Measurements from ENCODE around the gene ASTN1. TPM values are rescaled to one million over a fixed set of nuclear protein-coding genes. Genes with fewer than 3 reads are reported as not detected.

Gene ASTN1
- total RNA-seq, 1 experiment from 2014 or later, result 0.13 TPM

- H3K36me3 ChIP-seq, result no peaks in the 10 kb centered on the region
- H3K27me3 ChIP-seq (replicated peaks), result 0 out of 2 replicates have a peak, but pooled peaks cover 3% of the 10 kb centered on the region
- H3K4me1 ChIP-seq (replicated peaks), result peaks cover 19% of the 10 kb centered on the region
- peak in 1 of 2 experiments; percentile 36 for DNase-seq (ENCODE audit: low read depth in 1 of 2, low spot score in 2 of 2)
- peak overlapping the region; percentile 20; the same call in 1 of the 2 replicates for H3K27ac ChIP-seq
- H3K9me3 ChIP-seq (replicated peaks), result no peaks in the 10 kb centered on the region
- no peak overlapping the region for H3K4me3 ChIP-seq
Measured at GRCh38 chr1:176857632-176858031, 306.9 kb downstream of the ASTN1 start.

- H3K27ac ChIP-seq, result no peak overlapping the region
- H3K36me3 ChIP-seq, result no peaks in the 10 kb centered on the region
- peaks cover 19% of the 10 kb centered on the region for H3K4me1 ChIP-seq (replicated peaks)
- H3K4me3 ChIP-seq, result no peak overlapping the region
- DNase-seq (ENCODE audit: low read depth in 1 of 2, low spot score in 2 of 2), result no peak
- H3K9me3 ChIP-seq (replicated peaks), result no peaks in the 10 kb centered on the region
- 0 out of 2 replicates have a peak, but pooled peaks cover 3% of the 10 kb centered on the region for H3K27me3 ChIP-seq (replicated peaks)
Measured at GRCh38 chr1:176854758-176855745, 309.5 kb downstream of the ASTN1 start.

- no peak overlapping the region for H3K27ac ChIP-seq
- peaks cover 19% of the 10 kb centered on the region for H3K4me1 ChIP-seq (replicated peaks)
- H3K4me3 ChIP-seq, result no peak overlapping the region
- 0 out of 2 replicates have a peak, but pooled peaks cover 3% of the 10 kb centered on the region for H3K27me3 ChIP-seq (replicated peaks)
- no peaks in the 10 kb centered on the region for H3K9me3 ChIP-seq (replicated peaks)
- DNase-seq (ENCODE audit: low read depth in 1 of 2, low spot score in 2 of 2), result no peak
- H3K36me3 ChIP-seq, result no peaks in the 10 kb centered on the region
Measured at GRCh38 chr1:176854121-176854520, 310.4 kb downstream of the ASTN1 start.

- DNase-seq (ENCODE audit: low read depth in 1 of 2, low spot score in 2 of 2), result no peak
- H3K36me3 ChIP-seq, result no peaks in the 10 kb centered on the region
- peaks cover 16% of the 10 kb centered on the region for H3K4me1 ChIP-seq (replicated peaks)
- no peaks in the 10 kb centered on the region for H3K9me3 ChIP-seq (replicated peaks)
- H3K27ac ChIP-seq, result no peak overlapping the region
- 0 out of 2 replicates have a peak, but pooled peaks cover 3% of the 10 kb centered on the region for H3K27me3 ChIP-seq (replicated peaks)
- no peak overlapping the region for H3K4me3 ChIP-seq
Measured at GRCh38 chr1:176853503-176853902, 311.0 kb downstream of the ASTN1 start.

- Histone ChIP-seq H3K4me3 (no peak overlapping the region), H3K36me3 (no peaks in the 10 kb centered on the region), H3K4me1 (replicated peaks) (peaks cover 3% of the 10 kb centered on the region; the same call in 1 of the 2 replicates), H3K27me3 (replicated peaks) (0 out of 2 replicates have a peak, but pooled peaks cover 3% of the 10 kb centered on the region), H3K27ac (no peak overlapping the region), H3K9me3 (replicated peaks) (no peaks in the 10 kb centered on the region)
- DNase-seq (ENCODE audit: low read depth in 1 of 2, low spot score in 2 of 2), result no peak
Measured at GRCh38 chr1:176852124-176852523, 312.4 kb downstream of the ASTN1 start.

- H3K4me3 ChIP-seq, result no peak overlapping the region
- no peak overlapping the region for H3K27ac ChIP-seq
- DNase-seq (ENCODE audit: low read depth in 1 of 2, low spot score in 2 of 2), result no peak
- no peaks in the 10 kb centered on the region for H3K9me3 ChIP-seq (replicated peaks)
- H3K27me3 ChIP-seq (replicated peaks), result no peaks in the 10 kb centered on the region
- H3K4me1 ChIP-seq (replicated peaks), result no peaks in the 10 kb centered on the region
- no peaks in the 10 kb centered on the region for H3K36me3 ChIP-seq
Measured at GRCh38 chr1:176850871-176851270, 313.6 kb downstream of the ASTN1 start.

- Histone ChIP-seq H3K4me3 (no peak overlapping the region), H3K27ac (no peak overlapping the region), H3K4me1 (replicated peaks) (no peaks in the 10 kb centered on the region), H3K27me3 (replicated peaks) (no peaks in the 10 kb centered on the region), H3K9me3 (replicated peaks) (no peaks in the 10 kb centered on the region), H3K36me3 (no peaks in the 10 kb centered on the region)
- DNase-seq (ENCODE audit: low read depth in 1 of 2, low spot score in 2 of 2), result no peak
Measured at GRCh38 chr1:176849281-176849680, 315.2 kb downstream of the ASTN1 start.

GRCh38 chr1:176847052-176847451, 317.5 kb downstream of the ASTN1 start:
- H3K4me3 ChIP-seq, result no peak overlapping the region
- no peak overlapping the region for H3K27ac ChIP-seq
- no peaks in the 10 kb centered on the region for H3K4me1 ChIP-seq (replicated peaks)
- no peak for DNase-seq (ENCODE audit: low read depth in 1 of 2, low spot score in 2 of 2)
- H3K36me3 ChIP-seq, result no peaks in the 10 kb centered on the region
- no peaks in the 10 kb centered on the region for H3K9me3 ChIP-seq (replicated peaks)
- no peaks in the 10 kb centered on the region for H3K27me3 ChIP-seq (replicated peaks)

- H3K4me3 ChIP-seq, result no peak overlapping the region
- peak; percentile 26 to 50 for DNase-seq (ENCODE audit: low read depth in 1 of 2, low spot score in 2 of 2)
- H3K9me3 ChIP-seq (replicated peaks), result no peaks in the 10 kb centered on the region
- H3K4me1 ChIP-seq (replicated peaks), result no peaks in the 10 kb centered on the region
- H3K27me3 ChIP-seq (replicated peaks), result no peaks in the 10 kb centered on the region
- no peaks in the 10 kb centered on the region for H3K36me3 ChIP-seq
- no peak overlapping the region for H3K27ac ChIP-seq
Measured at GRCh38 chr1:176843352-176844297, 320.9 kb downstream of the ASTN1 start.

- Histone ChIP-seq H3K27ac (no peak overlapping the region), H3K4me1 (replicated peaks) (no peaks in the 10 kb centered on the region)
- no peak for DNase-seq (ENCODE audit: low read depth in 1 of 2, low spot score in 2 of 2)
Measured at GRCh38 chr1:176841238-176841637, 323.3 kb downstream of the ASTN1 start.

GRCh38 chr1:176839216-176839615, 325.3 kb downstream of the ASTN1 start:
- no peak overlapping the region for H3K27ac ChIP-seq
- no peaks in the 10 kb centered on the region for H3K27me3 ChIP-seq (replicated peaks)
- no peak overlapping the region for H3K4me3 ChIP-seq
- no peaks in the 10 kb centered on the region for H3K36me3 ChIP-seq
- H3K9me3 ChIP-seq (replicated peaks), result no peaks in the 10 kb centered on the region
- DNase-seq (ENCODE audit: low read depth in 1 of 2, low spot score in 2 of 2), result no peak
- H3K4me1 ChIP-seq (replicated peaks), result no peaks in the 10 kb centered on the region

More at GRCh38 chr1:176841238-176841637, 323.3 kb downstream of the ASTN1 start:
- Histone ChIP-seq H3K27me3 (replicated peaks) (no peaks in the 10 kb centered on the region), H3K36me3 (no peaks in the 10 kb centered on the region), H3K9me3 (replicated peaks) (no peaks in the 10 kb centered on the region), H3K4me3 (no peak overlapping the region)

- H3K27ac ChIP-seq, result no peak overlapping the region
- no peak overlapping the region for H3K4me3 ChIP-seq
- no peaks in the 10 kb centered on the region for H3K36me3 ChIP-seq
- H3K27me3 ChIP-seq (replicated peaks), result no peaks in the 10 kb centered on the region
- H3K9me3 ChIP-seq (replicated peaks), result no peaks in the 10 kb centered on the region
- DNase-seq (ENCODE audit: low read depth in 1 of 2, low spot score in 2 of 2), result no peak
- no peaks in the 10 kb centered on the region for H3K4me1 ChIP-seq (replicated peaks)
Measured at GRCh38 chr1:176838276-176838995, 326.1 kb downstream of the ASTN1 start.

- Histone ChIP-seq H3K27ac (no peak overlapping the region), H3K4me1 (replicated peaks) (no peaks in the 10 kb centered on the region), H3K27me3 (replicated peaks) (no peaks in the 10 kb centered on the region; the same call in 1 of the 2 replicates), H3K36me3 (no peaks in the 10 kb centered on the region), H3K9me3 (replicated peaks) (no peaks in the 10 kb centered on the region), H3K4me3 (no peak overlapping the region)
- DNase-seq (ENCODE audit: low read depth in 1 of 2, low spot score in 2 of 2), result no peak
Measured at GRCh38 chr1:176837708-176838107, 326.8 kb downstream of the ASTN1 start.

Measured in SJSA1 (cell line).